ENCODE measurements around the gene HLA-A.
"Not testable (repeated sequence)": the region's sequence is repeated elsewhere in the genome, so short reads cannot be mapped to it uniquely, and the experiment has no call there.

HLA-A gene

GRCh38 chr6:29963697-29964096 lies 21.4 kb downstream of the HLA-A start:
- not testable (repeated sequence) for DNase-seq

- DNase-seq, result no peak
These were observed 22.2 kb downstream of the HLA-A start for GRCh38 chr6:29964518-29964886.

GRCh38 chr6:29964887-29965562 lies 22.7 kb downstream of the HLA-A start:
- DNase-seq, result no peak

- DNase-seq, result no peak
These were observed 23.2 kb downstream of the HLA-A start for GRCh38 chr6:29965563-29965872.

GRCh38 chr6:29965873-29966601 lies 23.7 kb downstream of the HLA-A start:
- DNase-seq, result peak; percentile 61

GRCh38 chr6:29967379-29968010 lies 25.2 kb downstream of the HLA-A start:
- no peak for DNase-seq

GRCh38 chr6:29968130-29968529 lies 25.8 kb downstream of the HLA-A start:
- no peak for DNase-seq

GRCh38 chr6:29968905-29969304 lies 26.6 kb downstream of the HLA-A start:
- no peak for DNase-seq

- DNase-seq, result no peak
These were observed 28.4 kb downstream of the HLA-A start for GRCh38 chr6:29970711-29971110.

GRCh38 chr6:29974901-29975560 lies 32.7 kb downstream of the HLA-A start:
- no peak for DNase-seq

- no peak for DNase-seq
These were observed 33.2 kb downstream of the HLA-A start for GRCh38 chr6:29975561-29975907.

- DNase-seq, result no peak
These were observed 33.9 kb downstream of the HLA-A start for GRCh38 chr6:29976253-29976587.

- DNase-seq, result peak; percentile 79
These were observed 34.5 kb downstream of the HLA-A start for GRCh38 chr6:29976588-29977424.

GRCh38 chr6:29977425-29977727 lies 35.0 kb downstream of the HLA-A start:
- no peak for DNase-seq

GRCh38 chr6:29980013-29980412 lies 37.7 kb downstream of the HLA-A start:
- not testable (repeated sequence) for DNase-seq

- no peak for DNase-seq
These were observed 38.2 kb downstream of the HLA-A start for GRCh38 chr6:29980511-29980910.

- no peak for DNase-seq
These were observed 39.0 kb downstream of the HLA-A start for GRCh38 chr6:29981211-29981812.

GRCh38 chr6:29982097-29982496 lies 39.8 kb downstream of the HLA-A start:
- DNase-seq, result no peak

- no peak for DNase-seq
These were observed 41.9 kb downstream of the HLA-A start for GRCh38 chr6:29984232-29984631.

- DNase-seq, result no peak
These were observed 42.7 kb downstream of the HLA-A start for GRCh38 chr6:29984992-29985391.

GRCh38 chr6:29986179-29986781 lies 43.9 kb downstream of the HLA-A start:
- DNase-seq, result no peak

GRCh38 chr6:29989211-29989610 lies 46.9 kb downstream of the HLA-A start:
- no peak for DNase-seq
